ENCODE data around the gene APOB.

Gene APOB

DNA sequence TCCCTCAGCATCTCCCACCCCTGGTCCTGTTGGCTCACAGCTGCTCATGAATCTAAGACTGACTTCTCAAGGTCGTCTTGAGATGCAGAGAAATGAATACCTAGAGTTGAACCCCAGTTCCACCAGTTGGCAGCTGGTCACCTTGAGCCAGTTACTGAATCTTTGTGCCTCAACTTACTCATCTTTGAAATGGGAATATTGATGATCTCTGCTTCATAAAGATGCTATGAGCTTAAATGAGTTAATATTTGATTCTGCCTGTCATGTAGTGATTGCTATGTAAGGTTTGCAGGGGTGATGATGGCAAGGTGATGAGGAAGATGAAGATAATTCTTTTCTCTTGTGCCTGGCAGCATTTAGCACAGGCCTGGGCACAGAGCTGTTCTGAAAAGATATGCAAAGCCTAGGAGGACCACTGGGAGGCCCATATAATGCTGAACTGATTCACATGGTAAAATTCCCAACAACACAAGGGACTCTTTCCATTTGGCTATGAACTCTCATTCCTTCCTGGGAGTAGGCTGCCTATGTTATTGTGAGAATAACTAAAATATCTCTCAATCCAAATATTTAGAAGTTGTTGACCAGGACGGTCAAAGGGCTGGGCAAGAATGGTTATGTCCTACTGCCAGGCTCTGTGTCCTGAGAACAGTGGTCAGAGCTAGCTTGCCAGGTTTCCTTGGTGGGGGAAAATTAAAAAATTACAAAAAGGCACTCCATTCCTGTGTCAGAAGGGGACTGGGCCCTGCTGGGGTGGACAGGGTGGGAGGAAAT, 70.9 kb downstream of the APOB start:
- DNase-seq = no peak

DNA sequence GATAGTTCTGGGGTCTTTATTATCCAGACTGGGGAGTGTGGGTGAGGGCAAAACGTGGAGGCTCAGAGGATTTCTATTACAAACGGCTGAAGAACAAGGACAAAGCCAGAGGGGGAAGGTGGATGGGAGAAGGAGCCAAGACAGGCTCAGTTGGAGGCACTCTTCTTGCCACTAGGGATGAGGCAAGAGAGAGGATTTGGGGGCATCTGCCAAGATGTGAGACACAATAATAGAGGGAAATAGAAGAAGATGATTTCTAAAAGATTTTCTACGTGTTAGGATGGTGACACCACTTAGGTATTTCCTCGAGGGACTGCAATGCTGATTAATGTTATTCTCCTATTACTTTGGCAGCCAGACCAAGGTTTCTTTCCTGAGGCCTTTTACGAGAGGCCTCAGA, 71.8 kb downstream of the APOB start:
- DNase-seq = no peak

DNA sequence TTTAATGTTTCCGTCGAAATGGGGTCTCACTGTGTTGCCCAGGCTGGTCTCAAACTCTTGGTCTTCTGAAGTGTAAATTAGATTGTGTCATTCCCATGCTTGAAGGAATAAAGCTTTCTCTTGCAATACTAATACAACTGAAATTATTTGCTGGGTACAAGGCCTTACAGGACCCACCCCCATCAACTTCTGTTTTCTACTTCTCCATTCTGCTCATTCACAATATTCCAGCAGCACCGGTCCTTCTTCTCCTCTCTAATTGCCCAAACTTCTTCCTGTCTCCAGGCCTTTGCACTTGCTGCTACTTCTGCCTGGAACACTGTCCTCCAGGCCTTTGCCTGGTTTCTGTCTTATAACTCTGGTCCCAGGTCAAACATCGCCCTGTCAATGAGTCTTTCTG, 73.8 kb downstream of the APOB start:
- DNase-seq = peak; percentile 11 to 48

DNA sequence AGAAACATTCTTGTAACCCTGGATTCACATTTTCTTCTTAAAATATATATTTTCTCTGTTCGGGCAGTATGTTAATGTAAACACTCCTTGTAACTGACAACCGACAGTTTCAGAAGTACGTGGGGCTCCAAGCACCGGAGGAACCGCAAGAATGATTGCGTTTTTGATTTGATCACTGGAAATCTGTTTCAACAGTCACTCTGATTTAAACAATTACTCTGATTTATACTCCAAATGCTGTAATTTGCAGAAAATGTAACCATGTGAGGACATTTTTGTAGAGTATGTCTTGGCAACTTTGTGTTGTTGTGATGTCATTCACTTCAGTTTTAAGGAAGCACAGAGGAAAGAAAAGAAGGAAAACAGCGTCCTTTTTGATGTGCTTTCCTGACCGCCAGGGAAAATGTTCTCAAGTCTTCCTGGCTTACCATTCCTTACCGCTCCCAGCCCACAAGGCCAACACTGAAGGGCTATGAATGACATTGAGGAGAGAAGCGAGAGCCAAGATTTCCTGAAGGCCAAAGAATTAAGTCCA, 77.7 kb downstream of the APOB start:
- no peak for DNase-seq

DNA sequence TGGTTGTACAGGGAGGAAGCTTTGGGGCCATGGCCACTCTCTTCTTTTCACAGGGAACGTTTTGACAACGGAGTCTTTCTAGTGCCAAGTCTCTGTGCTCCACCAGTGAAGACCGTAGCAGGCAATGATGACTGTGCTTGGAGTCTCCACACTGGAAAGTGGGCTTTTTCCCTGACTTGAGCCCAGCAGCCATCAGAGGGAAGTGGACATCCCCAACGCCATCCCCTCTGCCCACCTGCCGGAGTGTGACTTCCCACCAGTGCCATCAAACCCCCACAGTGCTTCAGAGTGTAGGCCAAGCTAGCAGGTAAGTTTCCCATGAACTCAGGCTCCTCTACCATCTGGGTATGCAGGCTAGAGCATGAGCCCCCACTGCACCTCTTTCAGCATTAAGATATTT, 78.7 kb downstream of the APOB start:
- no peak for DNase-seq

DNA sequence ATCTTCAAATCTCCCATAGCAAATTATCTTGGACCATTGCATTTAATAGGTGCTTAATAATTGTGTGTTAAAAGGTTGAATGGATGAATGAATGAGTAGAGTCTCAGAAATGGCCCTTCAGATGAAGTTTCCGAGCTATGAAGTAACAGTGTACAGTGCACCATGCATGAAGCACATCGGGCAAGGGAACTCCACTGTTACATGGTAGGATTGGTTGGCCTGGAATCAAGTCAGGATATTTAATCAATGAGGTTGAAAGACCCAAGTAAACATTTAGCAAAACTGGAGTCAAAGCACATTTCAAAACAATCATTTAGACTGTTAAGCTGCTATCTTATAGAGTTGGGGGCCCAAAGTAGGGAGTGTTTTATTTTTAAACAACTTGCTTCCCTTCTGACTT, 80.0 kb downstream of the APOB start:
- no peak for DNase-seq

DNA sequence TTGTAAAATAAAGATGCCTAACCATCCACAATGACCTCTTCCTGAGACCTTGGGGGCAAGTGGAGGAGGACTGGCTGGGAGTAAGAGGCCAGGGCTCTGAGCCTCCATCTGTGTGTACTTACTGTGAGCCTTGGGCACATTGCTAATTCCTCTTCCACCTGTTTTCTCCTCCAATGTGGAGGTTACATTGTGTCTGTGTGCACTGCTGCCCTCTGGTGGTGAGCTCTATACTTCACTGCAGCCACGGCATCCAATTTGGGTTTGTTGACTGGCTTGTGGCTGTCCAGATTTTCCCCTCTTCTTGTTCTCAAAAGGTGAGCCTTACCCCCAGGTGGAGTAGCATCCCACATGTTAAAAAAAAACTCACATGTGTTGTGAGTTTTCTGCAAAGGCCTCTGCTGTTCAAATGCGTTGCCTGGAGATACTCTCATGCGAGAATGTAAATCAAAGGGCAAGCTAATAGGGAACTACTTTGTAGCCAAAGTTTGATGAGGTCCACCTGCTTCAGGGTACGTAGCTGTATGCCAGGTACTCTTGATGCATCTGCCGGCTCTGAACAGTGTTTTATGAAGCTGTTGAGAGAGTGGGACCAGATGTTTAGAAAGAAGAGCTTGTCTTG, 80.8 kb downstream of the APOB start:
- peak; percentile 62 to 67 for DNase-seq

DNA sequence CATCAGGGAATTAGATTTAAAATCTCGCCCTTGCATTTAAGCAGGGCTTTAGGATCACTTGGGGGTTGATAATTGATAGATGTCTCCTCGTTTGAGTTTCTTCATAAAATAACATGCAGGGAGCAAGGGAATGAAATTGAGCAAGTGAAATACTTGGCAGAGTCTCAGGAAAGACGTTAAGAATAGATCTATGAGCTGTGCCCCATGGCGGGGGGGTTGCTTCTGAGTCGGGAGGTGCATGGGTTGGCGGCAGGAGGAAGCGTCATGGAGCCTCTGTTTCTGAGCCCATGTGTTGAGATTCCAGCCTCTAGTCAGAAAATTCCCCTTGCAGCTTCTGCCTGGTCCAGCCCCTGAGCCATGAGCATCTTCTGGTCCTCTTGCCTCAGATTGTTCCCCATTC, 82.0 kb downstream of the APOB start:
- DNase-seq = no peak

DNA sequence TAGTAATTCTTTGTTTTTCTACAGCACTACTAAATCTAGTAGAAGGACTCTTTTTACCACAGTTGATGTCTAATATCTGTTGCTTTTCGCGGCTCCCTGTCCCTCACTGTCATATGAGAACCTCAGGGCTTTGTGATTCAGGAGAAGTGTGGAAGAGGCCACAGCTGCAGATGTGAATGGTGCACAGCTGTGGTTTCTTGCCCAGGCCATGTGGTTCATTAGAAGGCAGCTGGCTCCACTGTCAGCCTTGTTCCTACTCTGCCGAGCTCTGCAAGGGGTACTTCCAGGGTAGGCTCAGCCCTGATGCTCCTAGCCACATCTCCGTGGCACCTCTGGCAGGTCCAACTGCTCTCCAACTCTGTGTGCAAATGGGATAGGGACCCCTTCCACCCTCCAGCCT, 83.9 kb downstream of the APOB start:
- no peak for DNase-seq

DNA sequence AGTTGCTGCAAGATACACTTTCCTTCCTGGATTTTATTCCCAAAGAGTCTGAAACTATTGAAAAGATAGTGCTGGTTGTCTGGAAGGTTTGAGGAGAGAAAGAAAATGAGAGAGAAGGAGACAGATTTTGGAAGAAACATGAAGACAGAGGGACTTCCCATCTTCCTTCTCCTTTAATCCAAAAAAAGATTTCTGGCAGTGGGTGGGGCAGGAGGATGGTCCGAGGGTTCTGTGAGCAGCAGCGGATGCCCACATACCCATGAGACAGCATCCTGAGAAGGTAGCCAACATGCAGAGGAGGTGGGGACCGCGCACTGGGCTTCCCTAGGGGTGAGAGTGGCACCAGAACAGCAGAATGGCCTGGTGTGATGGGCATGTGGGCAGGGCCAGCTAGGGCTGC, 84.6 kb downstream of the APOB start:
- DNase-seq = no peak

DNA sequence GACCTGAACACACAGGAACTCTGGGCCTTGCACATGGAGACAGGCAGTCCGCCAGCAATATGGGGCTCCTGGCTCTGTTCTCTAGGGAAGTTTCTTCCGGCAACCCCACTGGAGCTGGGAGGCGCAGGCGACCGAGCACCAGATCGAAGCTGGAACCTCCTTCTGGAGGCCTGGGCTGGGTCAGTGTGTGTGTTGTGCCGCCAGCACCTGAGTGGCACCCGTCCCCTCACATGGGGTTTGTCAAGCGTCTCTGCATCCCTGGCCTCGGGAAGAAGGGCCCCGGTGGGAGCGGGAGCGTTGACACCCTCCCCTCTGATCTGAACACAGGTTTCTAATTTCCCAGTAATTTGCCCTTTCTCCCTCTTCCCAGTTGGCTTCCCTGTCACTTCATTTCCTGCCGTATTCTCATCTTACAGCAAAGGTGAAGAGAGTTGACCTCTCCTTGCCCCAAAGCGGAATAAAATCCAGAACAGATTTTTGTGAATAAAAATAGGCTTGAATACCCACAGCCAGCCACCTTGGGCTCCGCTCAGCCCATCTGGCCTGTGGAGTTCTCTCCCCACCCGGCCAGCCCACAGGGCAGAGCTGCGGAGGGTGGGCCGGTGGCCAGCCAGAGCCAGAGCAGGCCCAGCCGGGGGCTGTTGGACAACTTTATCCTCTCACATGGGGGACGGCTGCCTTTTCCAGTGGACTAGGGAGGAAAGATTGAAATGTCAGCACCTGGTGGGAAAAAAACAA, 85.9 kb downstream of the APOB start:
- no peak for DNase-seq

DNA sequence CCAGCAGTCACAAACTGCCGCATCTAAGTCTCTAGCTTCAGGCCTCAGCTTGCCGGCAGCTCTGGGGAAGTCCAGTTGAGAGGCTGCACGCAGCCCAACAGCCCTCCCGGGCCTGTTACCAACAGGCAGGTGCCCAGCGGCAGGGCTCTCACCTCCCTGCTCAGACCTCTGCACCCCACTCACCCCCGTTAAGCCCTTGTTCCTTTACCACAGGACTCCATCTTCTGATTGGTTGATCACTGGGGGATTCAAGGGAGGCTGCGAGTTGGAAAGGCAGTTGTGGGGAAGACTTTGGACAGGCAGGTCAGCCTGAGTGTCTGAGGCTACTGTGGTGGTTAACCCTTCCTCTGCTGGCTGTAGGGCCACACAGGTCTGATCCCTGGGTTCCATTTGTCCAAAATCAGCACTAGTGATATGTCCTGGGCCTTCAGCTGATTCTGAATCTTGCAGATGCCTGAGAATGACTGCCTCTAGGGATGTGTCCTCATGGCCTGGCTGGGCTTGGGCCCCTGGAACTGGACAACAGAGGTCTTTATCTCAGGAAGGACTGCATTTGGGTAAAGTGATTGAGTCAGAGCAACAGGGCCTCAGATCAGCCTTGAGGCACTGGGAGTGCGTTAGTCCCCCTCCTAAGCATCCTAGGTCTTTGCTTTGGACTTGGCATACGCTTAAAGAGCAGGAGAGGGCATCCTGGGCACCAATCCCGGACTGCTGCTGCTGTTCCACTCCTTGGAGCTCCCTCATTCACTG, 88.4 kb downstream of the APOB start:
- no peak for DNase-seq

DNA sequence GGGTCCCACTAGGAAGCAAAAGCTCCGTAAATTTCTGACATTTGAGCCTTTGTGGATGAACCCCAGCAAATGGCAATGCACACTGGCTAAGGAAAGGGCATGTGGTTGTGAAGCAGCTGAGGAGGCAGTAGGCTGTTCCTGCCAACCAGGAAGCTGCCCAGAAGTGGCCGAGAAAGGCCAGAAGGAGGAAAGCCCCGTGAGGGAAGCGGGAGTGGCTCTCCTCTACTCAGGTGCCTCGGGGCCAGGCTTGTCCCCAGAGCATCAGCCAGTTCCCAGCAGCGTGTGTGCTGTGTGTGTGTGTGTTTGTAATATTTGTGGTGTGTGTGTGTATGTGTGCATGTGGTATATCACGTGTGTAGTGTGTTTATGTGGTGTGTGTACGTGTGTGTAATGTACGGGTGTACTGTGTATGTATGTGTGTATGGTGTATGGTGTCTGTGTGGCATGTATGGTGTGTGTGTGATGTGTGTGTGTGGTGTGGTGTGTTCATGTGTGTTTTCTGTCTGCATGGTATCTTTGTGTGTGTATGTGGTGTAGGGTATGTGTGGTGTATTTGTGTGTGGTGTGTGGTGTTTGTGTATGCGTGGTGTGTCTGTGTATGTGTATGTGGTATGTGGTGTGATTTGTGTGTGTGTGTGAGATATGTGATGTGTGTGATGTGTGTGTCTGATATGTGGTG, 90.6 kb downstream of the APOB start:
- no peak for DNase-seq
